ENCODE data around the gene CAVIN3. TPM values are rescaled to one million over a fixed set of nuclear protein-coding genes. Genes with fewer than 3 reads are reported as not detected.

CAVIN3 gene
- total RNA-seq, 1 donor from 2014 or later = 9.9 TPM

DNA sequence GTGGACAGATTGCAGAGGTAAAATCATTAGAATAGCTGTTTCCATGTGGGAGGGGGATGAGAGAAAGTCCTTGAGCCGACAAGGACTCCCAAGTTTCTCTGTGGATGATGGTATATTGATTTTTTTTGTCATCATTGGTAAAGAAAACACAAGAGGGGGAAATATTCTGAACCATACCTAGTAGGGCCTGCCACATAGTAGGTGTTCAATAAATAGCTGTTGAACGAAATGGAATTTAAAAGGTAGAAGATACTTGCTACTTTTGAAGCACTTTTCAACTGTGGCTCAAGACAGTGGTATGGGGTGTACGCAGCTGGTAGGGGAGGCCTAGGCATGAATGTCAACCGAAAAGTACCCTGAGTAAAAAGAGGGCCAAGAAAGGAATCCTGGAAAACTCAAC is 2.1 kb downstream of the CAVIN3 start:
- Mint-ChIP-seq H3K4me1 (peaks cover 38% of the 10 kb centered on the region), H3K4me3 (peak overlapping the region; percentile 60), H3K27ac (ENCODE audit: unreplicated experiment) (no peak overlapping the region), H3K36me3 (ENCODE audit: low read depth) (no peaks in the 10 kb centered on the region), H3K27me3 (ENCODE audit: low read depth) (peaks cover 29% of the 10 kb centered on the region), H3K9me3 (no peaks in the 10 kb centered on the region)
- TF ChIP-seq, protein P1, sequence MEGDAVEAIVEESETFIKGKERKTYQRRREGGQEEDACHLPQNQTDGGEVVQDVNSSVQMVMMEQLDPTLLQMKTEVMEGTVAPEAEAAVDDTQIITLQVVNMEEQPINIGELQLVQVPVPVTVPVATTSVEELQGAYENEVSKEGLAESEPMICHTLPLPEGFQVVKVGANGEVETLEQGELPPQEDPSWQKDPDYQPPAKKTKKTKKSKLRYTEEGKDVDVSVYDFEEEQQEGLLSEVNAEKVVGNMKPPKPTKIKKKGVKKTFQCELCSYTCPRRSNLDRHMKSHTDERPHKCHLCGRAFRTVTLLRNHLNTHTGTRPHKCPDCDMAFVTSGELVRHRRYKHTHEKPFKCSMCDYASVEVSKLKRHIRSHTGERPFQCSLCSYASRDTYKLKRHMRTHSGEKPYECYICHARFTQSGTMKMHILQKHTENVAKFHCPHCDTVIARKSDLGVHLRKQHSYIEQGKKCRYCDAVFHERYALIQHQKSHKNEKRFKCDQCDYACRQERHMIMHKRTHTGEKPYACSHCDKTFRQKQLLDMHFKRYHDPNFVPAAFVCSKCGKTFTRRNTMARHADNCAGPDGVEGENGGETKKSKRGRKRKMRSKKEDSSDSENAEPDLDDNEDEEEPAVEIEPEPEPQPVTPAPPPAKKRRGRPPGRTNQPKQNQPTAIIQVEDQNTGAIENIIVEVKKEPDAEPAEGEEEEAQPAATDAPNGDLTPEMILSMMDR (conservative IDR thresholded peaks at IDR 0.05) = no peak
- no peak for DNase-seq (ENCODE audit: low read depth, low spot score)

DNA sequence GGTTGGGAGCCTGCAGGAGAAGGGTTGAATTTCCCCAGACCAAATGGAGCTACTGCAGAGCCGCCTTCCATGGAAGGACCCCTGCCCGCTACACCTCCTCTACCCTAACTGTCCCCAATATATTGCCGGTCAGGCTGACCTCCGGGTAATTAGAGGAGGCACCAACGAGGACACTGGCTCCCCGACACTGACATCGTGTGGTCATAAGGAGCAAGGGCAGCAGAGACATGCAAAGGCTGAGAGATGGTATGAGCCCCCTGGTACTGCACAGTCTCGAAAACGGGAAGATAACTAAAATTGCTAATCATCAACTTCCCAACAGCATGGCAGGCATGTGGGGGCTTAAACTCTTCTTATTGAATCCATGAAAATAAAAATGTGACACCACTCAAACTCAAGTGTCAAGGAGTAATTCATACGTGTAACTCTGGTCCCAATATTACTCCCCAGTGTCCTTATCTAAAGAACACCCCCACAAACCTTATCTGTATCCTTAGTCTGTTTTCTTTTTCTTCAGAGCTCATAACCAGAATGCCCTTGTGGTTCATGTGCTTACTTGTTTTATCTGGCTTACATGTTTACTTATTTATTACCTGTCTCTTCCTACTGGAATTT is 4.4 kb downstream of the CAVIN3 start:
- no peaks in the 10 kb centered on the region for H3K36me3 Mint-ChIP-seq (ENCODE audit: low read depth)
- peak; percentile 48 for DNase-seq (ENCODE audit: low read depth, low spot score)
- peak overlapping the region; percentile 6 for H3K4me3 Mint-ChIP-seq
- TF ChIP-seq, protein P1 (conservative IDR thresholded peaks at IDR 0.05) = peak; percentile 83
- no peak overlapping the region for H3K27ac Mint-ChIP-seq (ENCODE audit: unreplicated experiment)
- H3K27me3 Mint-ChIP-seq (ENCODE audit: low read depth) = peaks cover 27% of the 10 kb centered on the region
- no peaks in the 10 kb centered on the region for H3K9me3 Mint-ChIP-seq
- H3K4me1 Mint-ChIP-seq = peaks cover 22% of the 10 kb centered on the region

DNA sequence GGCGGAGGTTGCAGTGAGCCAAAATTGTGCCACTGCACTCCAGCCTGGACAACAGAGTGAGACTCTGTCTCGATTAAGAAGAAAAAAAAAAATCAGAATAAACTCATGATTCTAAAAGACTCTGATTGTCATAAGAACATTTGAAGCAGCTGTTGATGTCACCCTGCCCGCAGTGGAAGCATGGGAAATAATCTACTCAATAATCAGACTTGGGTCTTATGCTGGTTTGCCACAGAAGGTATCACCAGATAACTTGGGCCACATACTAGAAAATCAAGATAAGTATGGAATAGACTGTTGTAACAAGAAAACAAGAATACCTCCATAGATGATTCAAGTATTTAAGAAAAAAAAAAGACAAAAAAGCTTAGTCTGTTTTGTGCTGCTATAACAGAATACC is 8.2 kb downstream of the CAVIN3 start:
- H3K36me3 Mint-ChIP-seq (ENCODE audit: low read depth) = no peaks in the 10 kb centered on the region
- no peak overlapping the region for H3K27ac Mint-ChIP-seq (ENCODE audit: unreplicated experiment)

DNA sequence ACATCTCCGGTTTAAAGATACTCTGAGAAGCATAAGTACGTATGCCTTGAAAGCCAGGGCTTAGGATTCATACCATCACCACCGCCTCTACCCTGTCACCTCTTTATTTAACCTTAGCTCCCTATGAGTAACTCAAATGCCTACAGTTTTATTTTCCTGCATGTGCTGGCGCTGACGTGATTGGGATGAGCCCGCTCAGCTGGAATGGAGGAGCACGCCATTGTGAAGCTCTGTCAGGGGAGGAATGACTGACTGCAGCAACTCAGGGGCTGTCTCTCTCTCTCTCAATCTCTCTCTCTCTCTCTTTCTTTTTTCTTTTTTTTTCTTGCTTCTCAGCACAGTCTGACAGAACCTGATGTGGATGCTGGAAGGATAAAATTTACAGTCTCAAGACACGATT is 12.4 kb downstream of the CAVIN3 start:
- no peaks in the 10 kb centered on the region for H3K36me3 Mint-ChIP-seq (ENCODE audit: low read depth)
- H3K4me1 Mint-ChIP-seq = peaks cover 12% of the 10 kb centered on the region
- H3K9me3 Mint-ChIP-seq = no peaks in the 10 kb centered on the region
- TF ChIP-seq, protein P1 (conservative IDR thresholded peaks at IDR 0.05) = no peak
- H3K4me3 Mint-ChIP-seq = no peak overlapping the region
- H3K27ac Mint-ChIP-seq (ENCODE audit: unreplicated experiment) = no peak overlapping the region
- no peak for DNase-seq (ENCODE audit: low read depth, low spot score)
- peaks cover 10% of the 10 kb centered on the region for H3K27me3 Mint-ChIP-seq (ENCODE audit: low read depth)

More for the DNA sequence above, 8.2 kb downstream of the CAVIN3 start:
- Mint-ChIP-seq H3K27me3 (ENCODE audit: low read depth) (peaks cover 7% of the 10 kb centered on the region), H3K9me3 (no peaks in the 10 kb centered on the region), H3K4me3 (no peak overlapping the region), H3K4me1 (peaks cover 9% of the 10 kb centered on the region)
- no peak for DNase-seq (ENCODE audit: low read depth, low spot score)
- TF ChIP-seq, protein P1 (conservative IDR thresholded peaks at IDR 0.05) = no peak

DNA sequence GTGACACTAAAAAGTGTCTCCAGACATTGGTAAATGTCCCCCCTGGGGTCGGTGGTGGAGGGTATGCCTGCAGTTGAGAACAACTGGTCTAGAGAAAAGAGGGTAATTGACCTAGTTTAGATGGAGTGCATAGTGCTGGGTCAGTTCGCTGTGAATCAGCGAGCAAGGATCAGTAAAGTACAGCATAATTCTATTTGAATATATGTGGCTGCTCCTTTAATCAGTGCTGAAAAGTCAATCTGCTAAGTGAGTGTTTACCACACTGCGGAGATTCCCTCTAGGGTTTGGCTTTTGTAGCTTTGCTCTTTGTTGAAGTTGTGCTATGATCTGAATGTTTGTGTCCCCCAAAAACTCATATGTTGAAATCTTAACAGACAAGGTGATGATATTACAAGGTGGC is 15.0 kb downstream of the CAVIN3 start:
- Mint-ChIP-seq H3K36me3 (ENCODE audit: low read depth) (no peaks in the 10 kb centered on the region), H3K4me3 (no peak overlapping the region)

More for the DNA sequence above, 15.0 kb downstream of the CAVIN3 start:
- H3K4me1 Mint-ChIP-seq = peaks cover 12% of the 10 kb centered on the region
- no peaks in the 10 kb centered on the region for H3K9me3 Mint-ChIP-seq
- TF ChIP-seq, protein P1 (conservative IDR thresholded peaks at IDR 0.05) = no peak
- no peak for DNase-seq (ENCODE audit: low read depth, low spot score)
- H3K27ac Mint-ChIP-seq (ENCODE audit: unreplicated experiment) = no peak overlapping the region
- H3K27me3 Mint-ChIP-seq (ENCODE audit: low read depth) = peaks cover 10% of the 10 kb centered on the region
